Measurements from ENCODE around the gene CCNG2.

The CCNG2 gene

GRCh38 chr4:77204621-77205020 lies 47.6 kb downstream of the CCNG2 start:
- DNase-seq (ENCODE audit: low spot score) = no peak

DNA sequence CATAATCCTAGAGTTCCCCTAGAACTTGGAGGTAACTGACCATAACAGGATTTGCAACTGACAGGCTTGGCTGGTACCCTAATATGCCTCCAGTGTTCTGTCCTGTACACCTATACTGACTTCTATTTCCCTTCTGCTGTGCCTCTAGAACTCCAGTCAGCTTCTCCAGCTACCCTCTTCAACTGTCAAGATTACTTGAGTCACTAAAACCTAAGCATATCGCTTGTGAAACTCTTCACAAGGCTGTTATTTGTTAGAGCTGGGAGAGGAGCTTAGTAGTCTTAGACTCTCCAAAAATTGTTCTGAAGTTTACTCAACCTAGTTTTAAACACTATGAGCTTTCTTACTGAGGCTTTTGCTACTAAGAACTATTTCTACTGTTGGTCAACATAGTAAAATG lies 52.0 kb downstream of the CCNG2 start:
- no peak for DNase-seq (ENCODE audit: low spot score)

GRCh38 chr4:77209936-77210335 lies 52.9 kb downstream of the CCNG2 start:
- no peak for DNase-seq (ENCODE audit: low spot score)

DNA sequence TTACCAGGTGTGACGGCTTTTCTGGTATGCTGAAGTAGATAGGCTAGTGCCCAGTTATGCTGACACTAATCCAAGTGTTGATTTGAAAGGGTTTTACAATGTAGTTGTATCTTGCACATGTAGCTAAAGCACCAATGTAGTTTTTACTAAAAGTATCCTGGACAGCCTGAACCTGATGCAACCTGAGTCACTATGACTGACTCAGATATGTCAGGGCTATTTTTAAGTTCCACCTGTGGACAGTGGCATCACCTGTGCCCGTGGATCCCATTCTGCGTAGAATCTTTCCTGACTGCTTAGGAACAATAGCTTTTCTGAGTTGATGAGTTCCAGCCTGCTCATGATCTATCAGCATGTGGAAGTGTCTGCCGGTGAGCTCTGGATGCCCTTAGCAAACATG lies 58.1 kb downstream of the CCNG2 start:
- DNase-seq (ENCODE audit: low spot score) = no peak

DNA sequence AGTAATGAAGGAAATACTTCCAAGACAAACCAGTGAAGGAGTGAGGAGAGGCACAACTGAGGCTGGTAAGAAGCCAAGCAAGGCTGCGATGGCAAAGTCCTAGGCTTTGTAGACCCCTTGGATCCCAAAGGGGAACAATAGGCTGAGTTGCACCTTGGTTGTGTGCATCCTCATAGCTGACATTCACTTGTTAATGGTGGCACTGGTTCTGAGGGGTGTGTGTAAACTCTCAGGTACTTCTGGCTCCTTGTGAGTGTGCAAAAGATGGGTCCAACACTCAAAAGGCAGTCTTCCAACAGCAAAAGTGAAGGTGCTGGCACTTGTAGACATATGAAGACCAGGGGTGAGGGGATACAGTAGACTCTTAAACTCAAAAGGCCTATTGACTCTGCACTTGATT lies 60.5 kb downstream of the CCNG2 start:
- DNase-seq (ENCODE audit: low spot score) = no peak

DNA sequence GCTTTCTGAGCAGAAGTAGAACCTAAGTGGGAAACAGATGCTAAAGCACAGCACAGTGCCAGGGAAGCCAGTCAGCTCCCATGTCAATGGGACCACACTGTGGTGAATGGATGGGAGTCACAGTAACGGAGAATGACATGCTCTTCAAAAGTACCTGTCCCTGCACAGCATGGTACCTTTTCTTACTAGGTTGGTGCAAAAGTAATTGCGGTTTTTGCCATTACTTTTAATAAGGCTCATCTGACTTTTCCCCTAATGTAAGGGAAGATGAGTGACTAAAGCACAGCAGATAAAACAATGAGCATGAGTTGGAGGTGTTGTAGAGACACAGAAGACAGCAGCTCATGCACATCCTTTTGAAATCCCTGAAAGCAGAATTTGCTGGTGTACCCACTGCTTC lies 62.3 kb downstream of the CCNG2 start:
- DNase-seq (ENCODE audit: low spot score) = no peak

All from activated CD4-positive, alpha-beta T cell treated with anti-CD3 and anti-CD28 coated beads, Interleukin-2, Interleukin-4, amounts not matched to agents 100 ng/mL and 50 ng/mL, durations not matched to agents 16 hours and 8 hours (primary cell).